Measurements from ENCODE around the gene HOXD8. TPM values are rescaled to one million over a fixed set of nuclear protein-coding genes. Genes with fewer than 3 reads are reported as not detected.
A peak's percentile ranks its signal among the peaks of the same experiment; 100 is the strongest.

HOXD8 gene
- total RNA-seq, 2 donors from 2014 or later: not detected

DNA sequence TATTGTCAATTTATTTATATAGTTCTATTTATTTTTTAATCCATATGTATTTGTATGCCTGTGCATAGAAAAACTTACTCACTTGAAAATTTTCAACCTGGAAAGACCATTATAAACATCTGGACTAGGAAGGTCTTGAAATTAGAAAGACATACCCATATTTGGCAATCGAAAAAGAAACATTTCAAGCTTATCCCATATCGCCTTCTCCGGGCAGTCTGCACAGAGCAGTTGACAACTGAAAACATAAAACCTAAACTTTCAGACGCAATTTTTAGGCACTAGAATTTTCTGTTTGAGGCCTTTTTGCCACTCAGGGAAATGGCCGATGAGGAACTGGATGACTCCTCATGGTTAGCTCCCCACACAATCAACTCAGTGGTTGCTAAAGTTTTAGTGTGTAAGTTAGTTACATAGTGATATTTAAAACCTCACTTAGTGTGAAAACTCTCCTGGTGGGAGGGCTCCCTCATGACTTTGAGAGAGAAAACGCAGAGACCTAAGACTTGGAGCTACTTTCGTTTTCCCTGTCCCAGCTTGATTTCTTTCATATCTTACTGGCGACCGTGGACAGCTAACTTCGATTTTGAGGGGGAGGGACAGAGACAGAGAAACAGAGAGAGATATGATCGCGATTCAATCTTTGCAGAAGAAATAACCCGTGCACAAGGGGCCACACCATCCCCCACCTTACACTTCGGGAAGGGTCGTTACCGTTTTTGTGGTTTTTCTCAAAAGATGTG lies 33.1 kb upstream of the HOXD8 start:
- Mint-ChIP-seq H3K36me3 (ENCODE audit: low read depth) (peaks cover 19% of the 10 kb centered on the region), H3K9me3 (peaks cover 4% of the 10 kb centered on the region), H3K27me3 (peaks cover 66% of the 10 kb centered on the region), H3K27ac (no peak overlapping the region), H3K4me1 (peaks cover 8% of the 10 kb centered on the region), H3K4me3 (peak overlapping the region; percentile 64)
- ATAC-seq (replicated peaks): no peak

DNA sequence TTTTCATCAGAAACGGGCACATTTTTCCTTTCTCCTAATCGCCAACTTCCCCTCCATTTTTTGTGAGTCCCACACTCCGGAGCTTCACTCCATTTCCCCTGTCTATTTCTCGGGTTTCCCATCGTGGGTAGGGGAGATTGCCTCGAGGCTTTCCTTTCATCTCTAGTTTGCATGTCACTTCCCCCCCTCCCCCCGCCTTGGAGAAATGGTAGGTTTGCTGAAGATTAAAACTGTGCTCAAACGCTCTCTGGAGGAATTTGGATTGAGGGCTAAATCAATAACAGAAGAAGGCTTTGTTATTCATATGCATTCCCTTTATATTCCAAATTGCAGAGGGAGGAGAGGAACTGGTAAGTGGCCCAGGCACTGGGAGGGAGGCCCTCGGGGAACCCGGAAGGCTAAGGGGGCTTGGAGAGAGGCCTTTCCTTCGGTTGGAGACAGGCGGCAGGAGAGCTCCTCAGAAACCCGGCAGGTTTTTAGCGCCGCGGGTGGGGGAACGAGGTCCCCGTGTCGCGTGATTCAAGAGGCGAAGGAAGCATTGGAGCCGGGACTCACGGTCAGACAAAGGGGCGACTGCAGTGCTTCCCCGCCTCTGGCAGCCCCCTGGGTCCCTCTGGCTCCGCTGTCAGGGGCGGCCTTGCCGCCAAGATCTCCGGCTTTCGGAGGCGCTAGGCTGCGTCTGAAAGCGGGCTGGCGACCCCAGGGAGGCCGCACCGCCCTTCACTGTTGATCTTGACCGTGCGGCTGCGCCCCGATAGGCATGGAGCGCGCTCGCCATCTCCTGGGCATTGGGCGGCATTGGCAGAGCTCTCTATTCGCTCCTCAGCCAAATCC lies 32.3 kb upstream of the HOXD8 start:
- ATAC-seq (replicated peaks): peak; percentile 38
- H3K27me3 Mint-ChIP-seq: peaks cover 66% of the 10 kb centered on the region
- peaks cover 8% of the 10 kb centered on the region for H3K4me1 Mint-ChIP-seq
- H3K36me3 Mint-ChIP-seq (ENCODE audit: low read depth): peaks cover 13% of the 10 kb centered on the region
- H3K9me3 Mint-ChIP-seq: peaks cover 4% of the 10 kb centered on the region
- H3K27ac Mint-ChIP-seq: no peak overlapping the region
- peak overlapping the region; percentile 64 for H3K4me3 Mint-ChIP-seq

DNA sequence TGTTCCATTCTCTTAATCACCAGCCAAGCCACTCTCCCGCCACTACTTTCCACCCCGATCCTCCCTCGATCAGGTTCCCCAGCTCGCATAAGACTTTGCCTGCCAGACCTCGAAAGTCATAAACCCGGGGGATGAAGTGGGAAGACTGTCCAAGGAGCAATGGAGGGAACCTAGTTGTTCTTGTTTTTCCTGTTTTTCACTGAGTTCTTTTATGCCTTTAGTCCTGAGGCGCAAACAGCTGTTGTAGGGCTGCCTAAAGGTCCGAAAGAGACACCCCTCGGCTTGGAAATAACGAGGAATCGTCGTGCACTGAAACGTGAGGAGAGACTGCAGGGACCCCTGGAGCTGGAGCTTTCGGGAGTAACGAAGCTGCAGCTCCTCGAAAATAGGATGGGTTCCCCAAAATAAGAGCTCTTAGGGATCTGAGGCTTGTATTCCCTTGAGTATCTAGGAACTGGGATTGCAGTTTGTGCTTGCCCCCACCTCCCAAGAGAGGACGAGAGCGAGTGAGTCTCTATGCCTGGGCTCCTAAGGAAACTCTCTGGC lies 31.6 kb upstream of the HOXD8 start:
- peaks cover 4% of the 10 kb centered on the region for H3K9me3 Mint-ChIP-seq
- peaks cover 13% of the 10 kb centered on the region for H3K36me3 Mint-ChIP-seq (ENCODE audit: low read depth)
- peaks cover 8% of the 10 kb centered on the region for H3K4me1 Mint-ChIP-seq
- H3K27me3 Mint-ChIP-seq: peaks cover 73% of the 10 kb centered on the region
- H3K27ac Mint-ChIP-seq: no peak overlapping the region
- peak overlapping the region; percentile 64 for H3K4me3 Mint-ChIP-seq
- ATAC-seq (replicated peaks): no peak

DNA sequence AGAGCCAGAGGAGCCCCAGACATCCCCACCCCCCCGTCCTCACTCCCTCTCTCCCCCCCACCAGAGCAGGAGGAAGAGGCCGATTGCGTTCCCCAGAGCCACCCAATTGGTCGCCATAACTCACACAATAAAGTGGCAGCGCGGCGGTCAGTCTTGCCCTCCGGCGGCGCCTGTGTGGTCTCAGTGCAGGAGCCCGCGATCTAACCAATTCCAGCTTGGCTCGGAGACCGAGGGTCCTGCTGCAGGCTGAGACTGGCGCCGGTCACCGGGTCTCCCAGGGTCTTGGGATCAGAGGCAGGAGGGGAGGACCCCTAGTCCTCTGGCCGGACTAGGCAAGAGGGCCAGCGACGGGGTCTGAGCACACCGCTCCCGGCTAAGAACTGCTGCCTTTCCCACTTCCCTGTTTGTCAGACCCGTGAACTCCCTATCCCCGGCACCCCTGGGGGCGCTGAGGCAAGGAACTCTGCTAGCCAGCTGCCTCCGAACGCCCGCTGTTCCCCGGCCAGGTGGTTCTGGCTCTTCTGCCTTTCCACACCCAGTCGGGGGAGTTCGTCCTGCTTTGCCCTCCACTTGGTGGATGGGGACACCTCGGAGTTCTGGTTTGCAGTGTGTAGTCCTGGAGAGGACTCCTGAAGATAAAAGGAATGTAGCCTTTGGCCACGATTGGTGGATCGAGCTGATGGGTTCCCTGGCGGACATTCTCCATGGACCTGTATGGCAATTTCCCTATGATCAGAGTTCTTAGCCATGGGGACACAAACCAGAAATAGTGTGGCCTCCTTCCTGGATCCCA lies 30.9 kb upstream of the HOXD8 start:
- Mint-ChIP-seq H3K27me3 (peaks cover 75% of the 10 kb centered on the region), H3K4me3 (no peak overlapping the region), H3K36me3 (ENCODE audit: low read depth) (peaks cover 8% of the 10 kb centered on the region), H3K27ac (no peak overlapping the region), H3K4me1 (peaks cover 8% of the 10 kb centered on the region), H3K9me3 (peaks cover 4% of the 10 kb centered on the region)
- no peak for ATAC-seq (replicated peaks)

- peaks cover 73% of the 10 kb centered on the region for H3K27me3 Mint-ChIP-seq
- no peak overlapping the region for H3K4me3 Mint-ChIP-seq
- peaks cover 4% of the 10 kb centered on the region for H3K4me1 Mint-ChIP-seq
Measured at GRCh38 chr2:176099159-176099727, 30.3 kb upstream of the HOXD8 start.

DNA sequence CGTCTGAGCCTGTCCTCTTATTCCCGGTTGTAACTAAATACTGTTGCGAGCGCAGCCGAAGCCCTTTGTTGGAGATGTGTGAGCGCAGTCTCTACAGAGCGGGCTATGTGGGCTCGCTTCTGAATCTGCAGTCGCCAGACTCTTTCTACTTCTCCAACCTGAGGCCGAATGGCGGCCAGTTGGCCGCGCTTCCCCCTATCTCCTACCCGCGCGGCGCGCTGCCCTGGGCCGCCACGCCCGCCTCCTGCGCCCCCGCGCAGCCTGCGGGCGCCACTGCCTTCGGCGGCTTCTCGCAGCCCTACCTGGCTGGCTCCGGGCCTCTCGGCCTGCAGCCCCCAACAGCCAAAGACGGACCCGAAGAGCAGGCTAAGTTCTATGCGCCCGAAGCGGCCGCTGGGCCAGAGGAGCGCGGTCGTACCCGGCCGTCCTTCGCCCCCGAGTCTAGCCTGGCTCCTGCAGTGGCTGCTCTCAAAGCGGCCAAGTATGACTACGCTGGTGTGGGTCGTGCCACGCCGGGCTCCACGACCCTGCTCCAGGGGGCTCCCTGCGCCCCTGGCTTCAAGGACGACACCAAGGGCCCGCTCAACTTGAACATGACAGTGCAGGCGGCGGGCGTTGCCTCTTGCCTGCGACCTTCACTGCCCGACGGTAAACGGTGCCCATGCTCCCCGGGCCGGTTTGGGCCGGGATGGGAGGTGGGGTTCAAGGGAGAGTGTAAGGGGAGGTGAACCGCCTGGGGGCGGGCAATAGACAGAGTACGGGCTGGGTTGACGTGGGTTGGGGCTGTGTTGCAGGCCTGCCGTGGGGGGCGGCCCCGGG lies 29.6 kb upstream of the HOXD8 start, which contains the start of gene HOXD12:
Gene HOXD12 (plus strand): TSS at position 68 of the 819 bp plus-strand sequence. CDS start 7 bp downstream, at position 75.
- H3K4me3 Mint-ChIP-seq: no peak within 1 kb of the TSS
- peaks cover 4% of the 10 kb centered on the region for H3K4me1 Mint-ChIP-seq
- H3K27me3 Mint-ChIP-seq: peaks cover 72% of the 10 kb centered on the region
- H3K9me3 Mint-ChIP-seq: no peaks in the 10 kb centered on the region
- ATAC-seq (replicated peaks): no peak
- no peak within 1 kb of the TSS for H3K27ac Mint-ChIP-seq
- H3K36me3 Mint-ChIP-seq (ENCODE audit: low read depth): peaks cover under 1% of the 10 kb centered on the region

More at GRCh38 chr2:176099159-176099727, 30.3 kb upstream of the HOXD8 start:
- ATAC-seq (replicated peaks): no peak
- Mint-ChIP-seq H3K27ac (no peak overlapping the region), H3K36me3 (ENCODE audit: low read depth) (peaks cover 1% of the 10 kb centered on the region), H3K9me3 (no peaks in the 10 kb centered on the region)

DNA sequence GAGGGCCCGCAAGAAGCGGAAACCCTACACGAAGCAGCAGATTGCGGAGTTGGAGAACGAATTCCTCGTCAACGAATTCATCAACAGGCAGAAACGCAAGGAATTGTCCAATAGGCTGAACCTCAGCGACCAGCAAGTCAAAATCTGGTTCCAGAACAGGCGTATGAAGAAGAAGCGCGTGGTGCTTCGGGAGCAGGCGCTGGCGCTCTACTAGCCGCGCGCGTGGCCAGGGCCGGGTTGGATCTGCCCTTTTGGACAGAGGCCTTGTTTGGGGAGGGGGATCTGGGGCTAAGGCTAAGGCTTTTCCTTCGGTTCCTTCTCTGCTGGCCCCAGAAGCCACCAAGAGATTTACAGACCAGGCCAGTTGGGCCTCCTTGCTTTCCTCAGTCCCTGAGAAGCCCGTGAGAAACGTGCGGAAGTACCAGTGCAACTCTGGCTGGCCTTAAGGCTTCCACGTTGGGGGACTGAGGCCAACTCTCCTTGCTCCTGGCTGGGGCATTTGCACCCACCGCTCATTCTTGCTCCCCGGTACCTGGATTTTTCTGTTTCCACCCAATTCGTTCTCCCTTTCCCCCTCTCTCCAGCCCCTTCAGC lies 28.9 kb upstream of the HOXD8 start:
- ATAC-seq (replicated peaks): no peak
- peaks cover 72% of the 10 kb centered on the region for H3K27me3 Mint-ChIP-seq

GRCh38 chr2:176101216-176101830 lies 28.2 kb upstream of the HOXD8 start:
- ATAC-seq (replicated peaks): no peak
- Mint-ChIP-seq H3K36me3 (ENCODE audit: low read depth) (peaks cover 14% of the 10 kb centered on the region), H3K27ac (no peak overlapping the region), H3K27me3 (peaks cover 72% of the 10 kb centered on the region), H3K9me3 (no peaks in the 10 kb centered on the region), H3K4me1 (peaks cover 12% of the 10 kb centered on the region), H3K4me3 (no peak overlapping the region)

More for the DNA sequence above, 28.9 kb upstream of the HOXD8 start:
- peaks cover 5% of the 10 kb centered on the region for H3K4me1 Mint-ChIP-seq
- no peaks in the 10 kb centered on the region for H3K9me3 Mint-ChIP-seq
- H3K36me3 Mint-ChIP-seq (ENCODE audit: low read depth): peaks cover 8% of the 10 kb centered on the region
- no peak overlapping the region for H3K4me3 Mint-ChIP-seq
- no peak overlapping the region for H3K27ac Mint-ChIP-seq

GRCh38 chr2:176101842-176102241 lies 27.7 kb upstream of the HOXD8 start:
- peaks cover 14% of the 10 kb centered on the region for H3K4me1 Mint-ChIP-seq

GRCh38 chr2:176102309-176102866 lies 27.1 kb upstream of the HOXD8 start:
- no peak overlapping the region for H3K4me3 Mint-ChIP-seq
- H3K27ac Mint-ChIP-seq: no peak overlapping the region
- H3K9me3 Mint-ChIP-seq: no peaks in the 10 kb centered on the region
- peaks cover 64% of the 10 kb centered on the region for H3K27me3 Mint-ChIP-seq
- H3K4me1 Mint-ChIP-seq: peaks cover 14% of the 10 kb centered on the region
- ATAC-seq (replicated peaks): no peak
- peaks cover 17% of the 10 kb centered on the region for H3K36me3 Mint-ChIP-seq (ENCODE audit: low read depth)

More at GRCh38 chr2:176101842-176102241, 27.7 kb upstream of the HOXD8 start:
- Mint-ChIP-seq H3K36me3 (ENCODE audit: low read depth) (peaks cover 17% of the 10 kb centered on the region), H3K9me3 (no peaks in the 10 kb centered on the region), H3K27ac (no peak overlapping the region), H3K27me3 (peaks cover 68% of the 10 kb centered on the region), H3K4me3 (no peak overlapping the region)
- ATAC-seq (replicated peaks): no peak

- peaks cover 9% of the 10 kb centered on the region for H3K4me1 Mint-ChIP-seq
Measured at GRCh38 chr2:176103194-176103593, 26.3 kb upstream of the HOXD8 start.

GRCh38 chr2:176103742-176104315 lies 25.7 kb upstream of the HOXD8 start:
- peaks cover 59% of the 10 kb centered on the region for H3K27me3 Mint-ChIP-seq
- no peak overlapping the region for H3K4me3 Mint-ChIP-seq
- H3K27ac Mint-ChIP-seq: no peak overlapping the region
- no peak for ATAC-seq (replicated peaks)
- peaks cover 9% of the 10 kb centered on the region for H3K4me1 Mint-ChIP-seq
- no peaks in the 10 kb centered on the region for H3K9me3 Mint-ChIP-seq
- peaks cover 17% of the 10 kb centered on the region for H3K36me3 Mint-ChIP-seq (ENCODE audit: low read depth)

More at GRCh38 chr2:176103194-176103593, 26.3 kb upstream of the HOXD8 start:
- H3K9me3 Mint-ChIP-seq: no peaks in the 10 kb centered on the region
- peaks cover 17% of the 10 kb centered on the region for H3K36me3 Mint-ChIP-seq (ENCODE audit: low read depth)
- ATAC-seq (replicated peaks): no peak
- H3K4me3 Mint-ChIP-seq: no peak overlapping the region
- peaks cover 57% of the 10 kb centered on the region for H3K27me3 Mint-ChIP-seq
- H3K27ac Mint-ChIP-seq: no peak overlapping the region

All from activated T-helper 17 cell treated with anti-CD3 and anti-CD28 coated beads, Interleukin-2, amount 50 U/mL, for 72 hours (primary cell).